ENCODE measurements around the gene LSM14A.
"Not testable (repeated sequence)": the region's sequence is repeated elsewhere in the genome, so short reads cannot be mapped to it uniquely, and the experiment has no call there.

LSM14A gene

DNA sequence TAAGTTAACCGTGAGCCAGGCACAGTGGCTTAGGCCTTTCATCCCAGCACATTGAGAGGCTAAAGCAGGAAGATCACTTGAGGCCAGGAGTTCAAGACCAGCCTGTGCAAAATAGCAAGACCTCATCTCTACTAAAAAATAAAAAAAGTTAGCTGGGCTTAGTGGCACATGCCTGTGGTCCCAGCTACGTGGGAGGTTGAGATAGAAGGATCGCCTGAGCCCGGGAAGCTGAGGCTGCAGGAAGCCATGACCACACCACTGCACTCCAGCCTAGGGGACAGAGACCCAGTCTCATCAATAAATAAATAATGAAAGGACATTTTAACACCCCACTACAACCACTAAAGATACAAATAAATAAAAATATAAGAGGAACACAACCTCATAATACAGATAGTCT is 21.6 kb downstream of the LSM14A start:
- TF ChIP-seq, protein P1, sequence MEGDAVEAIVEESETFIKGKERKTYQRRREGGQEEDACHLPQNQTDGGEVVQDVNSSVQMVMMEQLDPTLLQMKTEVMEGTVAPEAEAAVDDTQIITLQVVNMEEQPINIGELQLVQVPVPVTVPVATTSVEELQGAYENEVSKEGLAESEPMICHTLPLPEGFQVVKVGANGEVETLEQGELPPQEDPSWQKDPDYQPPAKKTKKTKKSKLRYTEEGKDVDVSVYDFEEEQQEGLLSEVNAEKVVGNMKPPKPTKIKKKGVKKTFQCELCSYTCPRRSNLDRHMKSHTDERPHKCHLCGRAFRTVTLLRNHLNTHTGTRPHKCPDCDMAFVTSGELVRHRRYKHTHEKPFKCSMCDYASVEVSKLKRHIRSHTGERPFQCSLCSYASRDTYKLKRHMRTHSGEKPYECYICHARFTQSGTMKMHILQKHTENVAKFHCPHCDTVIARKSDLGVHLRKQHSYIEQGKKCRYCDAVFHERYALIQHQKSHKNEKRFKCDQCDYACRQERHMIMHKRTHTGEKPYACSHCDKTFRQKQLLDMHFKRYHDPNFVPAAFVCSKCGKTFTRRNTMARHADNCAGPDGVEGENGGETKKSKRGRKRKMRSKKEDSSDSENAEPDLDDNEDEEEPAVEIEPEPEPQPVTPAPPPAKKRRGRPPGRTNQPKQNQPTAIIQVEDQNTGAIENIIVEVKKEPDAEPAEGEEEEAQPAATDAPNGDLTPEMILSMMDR (IDR thresholded peaks at IDR 0.05): no peak
- Histone ChIP-seq H3K9me3 (no peaks in the 10 kb centered on the region), H3K27ac (no peak overlapping the region), H3K36me3 (peaks cover 49% of the 10 kb centered on the region), H3K27me3 (no peaks in the 10 kb centered on the region), H3K4me1 (ENCODE audit: control insufficient read depth in 1 of 2, insufficient read depth in 1 of 2, low read depth in 1 of 2, low read length in 1 of 2) (peaks cover 4 to 5% of the 10 kb centered on the region in 2 experiments), H3K4me3 (ENCODE audit: low read depth in 1 of 2, low read length in 1 of 2) (no peak overlapping the region)

DNA sequence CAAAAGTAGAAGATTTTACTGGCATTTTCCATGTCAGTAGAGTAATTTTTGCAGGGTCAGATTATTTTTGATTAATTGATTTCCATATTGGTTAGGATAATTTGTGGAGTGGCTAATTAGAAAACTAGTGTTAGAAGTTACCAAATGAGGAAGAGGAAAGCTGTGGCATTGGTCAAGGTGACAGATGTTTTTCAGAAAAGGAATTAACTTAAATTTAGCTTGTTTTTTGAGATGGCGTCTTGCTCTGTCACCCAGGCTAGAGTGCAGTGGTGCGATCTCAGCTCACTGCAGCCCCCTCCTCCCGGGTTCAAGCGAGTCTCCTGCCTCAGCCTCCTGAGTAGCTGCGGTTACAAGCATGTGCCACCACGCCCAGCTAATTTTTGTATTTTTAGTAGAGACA is 28.8 kb downstream of the LSM14A start:
- no peaks in the 10 kb centered on the region for H3K4me1 ChIP-seq (ENCODE audit: control insufficient read depth in 1 of 2, insufficient read depth in 1 of 2, low read depth in 1 of 2, low read length in 1 of 2)
- H3K4me3 ChIP-seq (ENCODE audit: low read depth in 1 of 2, low read length in 1 of 2): no peak overlapping the region
- H3K36me3 ChIP-seq: peaks cover 75% of the 10 kb centered on the region
- TF ChIP-seq, protein P1 (IDR thresholded peaks at IDR 0.05): no peak
- H3K27me3 ChIP-seq: no peaks in the 10 kb centered on the region
- H3K9me3 ChIP-seq: no peaks in the 10 kb centered on the region
- no peak overlapping the region for H3K27ac ChIP-seq

DNA sequence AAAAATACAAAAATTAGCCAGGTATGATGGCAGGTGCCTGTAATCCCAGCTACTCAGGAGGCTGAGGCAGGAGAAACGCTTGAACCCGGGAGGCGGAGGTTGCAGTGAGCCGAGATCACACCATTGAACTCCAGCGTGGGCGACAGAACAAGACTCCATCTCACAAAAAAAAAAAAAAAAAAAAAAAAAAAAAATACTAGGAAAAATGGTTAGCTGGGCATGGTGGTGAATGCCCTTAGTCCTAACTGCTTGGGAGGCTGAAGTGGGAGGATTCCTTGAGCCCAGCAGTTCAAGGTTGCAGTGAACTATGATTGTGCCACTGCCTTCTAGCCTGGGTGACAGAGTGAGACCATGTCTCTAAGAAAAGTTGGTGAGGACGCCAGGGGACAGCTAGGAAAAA is 33.0 kb downstream of the LSM14A start:
- not testable (repeated sequence) for H3K27ac ChIP-seq; H3K4me1 ChIP-seq (ENCODE audit: control insufficient read depth in 1 of 2, insufficient read depth in 1 of 2, low read depth in 1 of 2, low read length in 1 of 2); H3K4me3 ChIP-seq (ENCODE audit: low read depth in 1 of 2, low read length in 1 of 2); H3K27me3 ChIP-seq; H3K9me3 ChIP-seq
- peaks cover 67% of the 10 kb centered on the region for H3K36me3 ChIP-seq

DNA sequence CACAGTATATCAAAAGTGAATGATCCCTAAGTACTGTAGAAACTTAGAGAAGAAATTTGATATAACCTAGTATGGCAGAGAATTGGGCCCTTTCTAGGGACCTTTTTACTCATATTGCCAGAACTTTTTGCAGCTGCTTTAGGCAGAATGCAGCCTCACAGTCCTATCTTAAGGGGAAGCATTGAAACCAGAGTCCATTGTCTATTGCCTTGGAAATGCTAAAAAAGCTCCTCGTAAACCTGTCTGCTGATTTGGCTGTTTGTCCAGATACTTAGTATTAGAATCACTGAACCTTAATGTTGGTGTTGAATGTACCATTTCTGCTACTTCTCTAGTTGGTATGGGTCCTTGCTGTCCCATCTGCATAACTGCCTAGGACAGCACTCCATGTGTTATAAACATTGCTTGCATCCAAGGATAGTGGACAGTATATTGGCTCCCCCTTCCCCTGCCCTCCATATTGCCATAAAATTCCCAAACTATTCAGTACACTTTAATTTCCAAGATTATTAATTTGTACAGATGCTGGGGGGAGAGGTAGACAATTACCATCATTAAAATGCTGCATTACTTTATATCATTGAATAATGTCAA is 36.1 kb downstream of the LSM14A start:
- H3K36me3 ChIP-seq: peaks cover 68% of the 10 kb centered on the region
- H3K4me1 ChIP-seq (ENCODE audit: control insufficient read depth in 1 of 2, insufficient read depth in 1 of 2, low read depth in 1 of 2, low read length in 1 of 2): no peaks in the 10 kb centered on the region

DNA sequence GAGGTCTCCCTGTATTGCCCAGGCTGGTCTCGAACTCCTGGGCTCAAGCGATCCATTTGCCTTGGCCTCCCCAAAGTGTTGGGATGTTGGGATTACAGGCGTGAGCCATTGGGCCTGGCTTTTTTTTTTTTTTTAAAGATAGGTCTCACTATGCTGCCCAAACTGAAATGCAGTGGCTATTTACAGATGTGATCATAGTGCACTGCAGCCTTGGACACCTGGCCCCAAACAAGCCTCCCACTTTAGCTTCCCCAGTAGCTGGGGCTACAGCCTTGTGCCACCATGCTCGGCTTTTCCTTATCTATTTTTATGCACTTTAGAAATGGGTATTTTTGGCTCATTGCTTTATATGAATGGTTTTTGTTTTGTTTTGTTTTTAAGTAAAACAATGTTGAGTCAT is 37.4 kb downstream of the LSM14A start:
- no peaks in the 10 kb centered on the region for H3K4me1 ChIP-seq (ENCODE audit: control insufficient read depth in 1 of 2, insufficient read depth in 1 of 2, low read depth in 1 of 2, low read length in 1 of 2)
- no peaks in the 10 kb centered on the region for H3K27me3 ChIP-seq
- H3K36me3 ChIP-seq: peaks cover 69% of the 10 kb centered on the region
- no peaks in the 10 kb centered on the region for H3K9me3 ChIP-seq
- TF ChIP-seq, protein P1 (IDR thresholded peaks at IDR 0.05): no peak
- no peak overlapping the region for H3K27ac ChIP-seq
- H3K4me3 ChIP-seq (ENCODE audit: low read depth in 1 of 2, low read length in 1 of 2): no peak overlapping the region

More for the DNA sequence above, 36.1 kb downstream of the LSM14A start:
- Histone ChIP-seq H3K27me3 (no peaks in the 10 kb centered on the region), H3K4me3 (ENCODE audit: low read depth in 1 of 2, low read length in 1 of 2) (no peak overlapping the region), H3K9me3 (no peaks in the 10 kb centered on the region), H3K27ac (no peak overlapping the region)
- TF ChIP-seq, protein P1 (IDR thresholded peaks at IDR 0.05): no peak

DNA sequence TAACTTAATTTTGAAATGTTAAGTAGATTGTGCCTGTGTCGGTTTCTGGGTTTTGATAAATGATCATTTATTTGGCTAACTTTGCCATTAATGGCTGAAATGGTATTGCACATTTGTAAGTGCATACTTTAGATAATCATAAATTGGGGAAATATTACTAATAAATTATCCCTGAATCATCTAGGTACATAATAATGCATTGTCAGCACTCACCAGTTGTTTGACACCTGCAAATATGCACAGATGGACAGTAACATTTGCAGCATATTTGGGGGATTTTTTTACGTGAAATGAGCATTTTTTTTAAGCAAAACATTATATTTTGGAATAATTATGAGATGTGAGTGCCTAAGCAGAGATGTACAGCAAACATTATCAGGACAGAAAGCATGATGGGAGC is 41.0 kb downstream of the LSM14A start:
- no peak overlapping the region for H3K4me3 ChIP-seq (ENCODE audit: low read depth in 1 of 2, low read length in 1 of 2)
- no peak overlapping the region for H3K27ac ChIP-seq
- no peaks in the 10 kb centered on the region for H3K27me3 ChIP-seq
- TF ChIP-seq, protein P1 (IDR thresholded peaks at IDR 0.05): no peak
- H3K36me3 ChIP-seq: peaks cover 81% of the 10 kb centered on the region
- no peaks in the 10 kb centered on the region for H3K4me1 ChIP-seq (ENCODE audit: control insufficient read depth in 1 of 2, insufficient read depth in 1 of 2, low read depth in 1 of 2, low read length in 1 of 2)
- H3K9me3 ChIP-seq: no peaks in the 10 kb centered on the region

Measured in neutrophil (primary cell).